ENCODE measurements around the gene UBE3C. TPM values are rescaled to one million over a fixed set of nuclear protein-coding genes. Genes with fewer than 3 reads are reported as not detected.

The UBE3C gene
- total RNA-seq, 1 donor, result 95.9 TPM

GRCh38 chr7:157211690-157212089, 73.0 kb downstream of the UBE3C start:
- TF ChIP-seq CTCF (IDR thresholded peaks at IDR 0.05; ENCODE audit: extremely low read depth, low read depth, low read length), result no peak
- Histone ChIP-seq H3K27ac (ENCODE audit: low read depth, low read length) (peak overlapping the region; percentile 59), H2AFZ (ENCODE audit: low read length) (no peak overlapping the region), H3K9me3 (ENCODE audit: low read depth, low read length) (no peaks in the 10 kb centered on the region), H3K79me2 (ENCODE audit: insufficient read depth, low read length) (peaks cover 8% of the 10 kb centered on the region), H4K20me1 (ENCODE audit: insufficient read depth, low read length) (no peaks in the 10 kb centered on the region), H3K4me2 (ENCODE audit: insufficient read depth, low read length) (no peak overlapping the region), H3K27me3 (ENCODE audit: insufficient read depth, low read length) (no peaks in the 10 kb centered on the region), H3K36me3 (ENCODE audit: insufficient read depth, low read length) (peaks cover 30% of the 10 kb centered on the region), H3K4me1 (ENCODE audit: insufficient read depth, low read length) (peaks cover 11% of the 10 kb centered on the region), H3K4me3 (ENCODE audit: insufficient read depth, low read length) (no peak overlapping the region)
- no peak for DNase-seq (ENCODE audit: insufficient read length, low spot score, missing footprints)

GRCh38 chr7:157219154-157219553, 80.4 kb downstream of the UBE3C start:
- Histone ChIP-seq H3K9me3 (ENCODE audit: low read depth, low read length) (no peaks in the 10 kb centered on the region), H3K4me2 (ENCODE audit: insufficient read depth, low read length) (no peak overlapping the region), H4K20me1 (ENCODE audit: insufficient read depth, low read length) (no peaks in the 10 kb centered on the region), H3K4me3 (ENCODE audit: insufficient read depth, low read length) (no peak overlapping the region), H3K4me1 (ENCODE audit: insufficient read depth, low read length) (no peaks in the 10 kb centered on the region), H3K27ac (ENCODE audit: low read depth, low read length) (no peak overlapping the region), H3K36me3 (ENCODE audit: insufficient read depth, low read length) (peaks cover 54% of the 10 kb centered on the region), H2AFZ (ENCODE audit: low read length) (no peak overlapping the region), H3K79me2 (ENCODE audit: insufficient read depth, low read length) (peaks cover 4% of the 10 kb centered on the region), H3K27me3 (ENCODE audit: insufficient read depth, low read length) (no peaks in the 10 kb centered on the region)
- TF ChIP-seq CTCF (IDR thresholded peaks at IDR 0.05; ENCODE audit: extremely low read depth, low read depth, low read length), result no peak
- DNase-seq (ENCODE audit: insufficient read length, low spot score, missing footprints), result no peak

- H3K4me1 ChIP-seq (ENCODE audit: insufficient read depth, low read length), result no peaks in the 10 kb centered on the region
- no peak overlapping the region for H3K27ac ChIP-seq (ENCODE audit: low read depth, low read length)
- no peaks in the 10 kb centered on the region for H4K20me1 ChIP-seq (ENCODE audit: insufficient read depth, low read length)
- no peaks in the 10 kb centered on the region for H3K9me3 ChIP-seq (ENCODE audit: low read depth, low read length)
- no peak overlapping the region for H3K4me3 ChIP-seq (ENCODE audit: insufficient read depth, low read length)
- no peaks in the 10 kb centered on the region for H3K27me3 ChIP-seq (ENCODE audit: insufficient read depth, low read length)
- no peak for DNase-seq (ENCODE audit: insufficient read length, low spot score, missing footprints)
- no peak for TF ChIP-seq CTCF (IDR thresholded peaks at IDR 0.05; ENCODE audit: extremely low read depth, low read depth, low read length)
- no peak overlapping the region for H2AFZ ChIP-seq (ENCODE audit: low read length)
- no peak overlapping the region for H3K4me2 ChIP-seq (ENCODE audit: insufficient read depth, low read length)
- H3K36me3 ChIP-seq (ENCODE audit: insufficient read depth, low read length), result peaks cover 58% of the 10 kb centered on the region
- H3K79me2 ChIP-seq (ENCODE audit: insufficient read depth, low read length), result no peaks in the 10 kb centered on the region
These were observed 82.3 kb downstream of the UBE3C start for GRCh38 chr7:157220916-157221569.

- no peak for TF ChIP-seq CTCF (IDR thresholded peaks at IDR 0.05; ENCODE audit: extremely low read depth, low read depth, low read length)
- no peak for DNase-seq (ENCODE audit: insufficient read length, low spot score, missing footprints)
- no peaks in the 10 kb centered on the region for H3K27me3 ChIP-seq (ENCODE audit: insufficient read depth, low read length)
- no peak overlapping the region for H3K27ac ChIP-seq (ENCODE audit: low read depth, low read length)
- peaks cover 55% of the 10 kb centered on the region for H3K36me3 ChIP-seq (ENCODE audit: insufficient read depth, low read length)
- H3K9me3 ChIP-seq (ENCODE audit: low read depth, low read length), result no peaks in the 10 kb centered on the region
- H4K20me1 ChIP-seq (ENCODE audit: insufficient read depth, low read length), result no peaks in the 10 kb centered on the region
- H3K4me3 ChIP-seq (ENCODE audit: insufficient read depth, low read length), result no peak overlapping the region
- H3K4me2 ChIP-seq (ENCODE audit: insufficient read depth, low read length), result no peak overlapping the region
- H2AFZ ChIP-seq (ENCODE audit: low read length), result no peak overlapping the region
- no peaks in the 10 kb centered on the region for H3K4me1 ChIP-seq (ENCODE audit: insufficient read depth, low read length)
- no peaks in the 10 kb centered on the region for H3K79me2 ChIP-seq (ENCODE audit: insufficient read depth, low read length)
These were observed 84.0 kb downstream of the UBE3C start for GRCh38 chr7:157222687-157223086.
